Upper lobe of right lung (tissue), 1 donor: ENCODE data around the gene ASIC3. TPM values are rescaled to one million over a fixed set of nuclear protein-coding genes. Genes with fewer than 3 reads are reported as not detected.

Experiments used
- ATAC-seq: fragments of 200-7000 bp; cut with Tn5 transposase; one replicate; pipeline ENCODE4 v1.9.1; 2020; ENCODE audit warnings: mild to moderate bottlenecking, moderate library complexity
- DNase-seq: peaks from one replicate; pipeline ENCODE4 v3.0.0-alpha.2; 2020
- H3K27ac ChIP-seq: fragments of 200-600 bp; one replicate; pipeline ENCODE4 v1.8.0; 2022
- H3K27me3 ChIP-seq: fragments of 200-600 bp; one replicate; pipeline ENCODE4 v1.8.0; 2022; ENCODE audit warnings: mild to moderate bottlenecking
- H3K36me3 ChIP-seq: fragments of 200-600 bp; one replicate; pipeline ENCODE4 v1.8.0; 2022
- H3K4me1 ChIP-seq: fragments of 200-600 bp; one replicate; pipeline ENCODE4 v1.8.0; 2022
- H3K4me3 ChIP-seq: fragments of 200-600 bp; one replicate; pipeline ENCODE4 v1.8.0; 2022; ENCODE audit warnings: mild to moderate bottlenecking
- H3K9me3 ChIP-seq: fragments of 200-600 bp; one replicate; pipeline ENCODE4 v1.8.0; 2022
- CTCF ChIP-seq: fragments of 200-600 bp; IDR thresholded peaks from one replicate; pipeline ENCODE4 v1.8.0; 2022; ENCODE audit warnings: antibody characterized with exemption
- intact Hi-C: fragments of 100-400 bp; cut with DNase I; formaldehyde crosslinking; loops from one replicate; pipeline ENCODE4 v1.11.0; 2022
- total RNA-seq: library from RNA; stranded (reverse); fragmentation: NEBNext Ultra II Directional; extraction: Animal tissue kit (Norgen Biotek cat#: 25700); gene quantifications from one replicate; pipeline ENCODE4 v1.2.1, GENCODE V29; 2021
- donor health status: DM: no; HTN: yes; CAD: no; lungs with severe emphysema.

ASIC3 gene
- total RNA-seq, 1 donor from 2014 or later: 2.6 TPM

- Histone ChIP-seq H3K36me3 (peaks cover 29% of the 10 kb centered on the region), H3K27ac (no peak overlapping the region), H3K27me3 (no peaks in the 10 kb centered on the region), H3K9me3 (no peaks in the 10 kb centered on the region), H3K4me1 (peaks cover 11% of the 10 kb centered on the region), H3K4me3 (no peak overlapping the region)
- TF ChIP-seq CTCF: no peak
- ATAC-seq (peak; percentile 2), DNase-seq (no peak)
- intact Hi-C loops: loop anchor here (10.0 kb wide), 1 partner anchor 82 kb away; no protein-coding TSS in a partner anchor
These were observed 15.1 kb upstream of the ASIC3 start for GRCh38 chr7:151032936-151033863.

GRCh38 chr7:151033864-151034249 is 14.5 kb upstream of the ASIC3 start:
- DNase-seq: no peak
- peaks cover 14% of the 10 kb centered on the region for H3K4me1 ChIP-seq
- H3K36me3 ChIP-seq: peaks cover 29% of the 10 kb centered on the region
- intact Hi-C loops: loop anchor here (10.0 kb wide), 1 partner anchor 81 kb away; no protein-coding TSS in a partner anchor
- H3K27me3 ChIP-seq: no peaks in the 10 kb centered on the region
- no peak overlapping the region for H3K4me3 ChIP-seq
- H3K27ac ChIP-seq: no peak overlapping the region
- no peak for TF ChIP-seq CTCF
- no peaks in the 10 kb centered on the region for H3K9me3 ChIP-seq
- no peak for ATAC-seq

DNA sequence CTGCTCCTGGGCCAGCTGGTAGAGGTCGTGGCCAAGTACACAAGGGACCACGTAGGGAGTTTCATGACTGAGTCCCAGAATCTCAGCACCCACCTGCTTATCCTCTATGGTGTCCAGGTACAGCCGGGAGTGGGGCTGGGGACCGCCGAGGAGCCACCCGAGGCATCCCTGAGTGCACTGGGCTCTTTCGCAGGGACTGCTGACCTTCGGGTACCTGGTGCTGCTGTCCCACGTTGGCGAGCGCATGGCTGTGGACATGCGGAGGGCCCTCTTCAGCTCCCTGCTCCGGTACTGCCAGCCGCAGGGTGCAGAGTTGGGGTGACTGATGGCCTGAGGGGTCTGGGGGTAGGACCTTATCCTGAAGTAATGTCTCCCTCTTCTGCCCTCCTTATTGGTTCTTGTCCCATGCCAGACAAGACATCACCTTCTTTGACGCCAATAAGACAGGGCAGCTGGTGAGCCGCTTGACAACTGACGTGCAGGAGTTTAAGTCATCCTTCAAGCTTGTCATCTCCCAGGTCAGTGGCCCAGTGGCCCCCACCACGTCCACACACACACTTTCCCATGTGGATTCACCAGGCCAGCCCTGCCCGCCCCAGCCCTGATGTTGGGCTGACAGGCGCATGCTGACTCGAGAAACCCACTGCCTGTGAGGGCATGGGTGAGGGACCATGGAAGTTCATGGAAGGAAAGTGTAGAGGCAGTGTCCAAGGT is 13.9 kb upstream of the ASIC3 start:
- TF ChIP-seq CTCF: no peak
- Histone ChIP-seq H3K36me3 (peaks cover 29% of the 10 kb centered on the region), H3K9me3 (no peaks in the 10 kb centered on the region), H3K27ac (no peak overlapping the region), H3K27me3 (no peaks in the 10 kb centered on the region), H3K4me3 (no peak overlapping the region), H3K4me1 (peaks cover 15% of the 10 kb centered on the region)
- no peak for DNase-seq
- ATAC-seq: no peak
- intact Hi-C loops: loop anchor here (10.0 kb wide), 1 partner anchor 80 kb away; no protein-coding TSS in a partner anchor

GRCh38 chr7:151035026-151035717 is 13.2 kb upstream of the ASIC3 start:
- Histone ChIP-seq H3K36me3 (peaks cover 29% of the 10 kb centered on the region), H3K27me3 (no peaks in the 10 kb centered on the region), H3K4me3 (no peak overlapping the region), H3K9me3 (no peaks in the 10 kb centered on the region), H3K27ac (no peak overlapping the region), H3K4me1 (peaks cover 12% of the 10 kb centered on the region)
- DNase-seq (no peak), ATAC-seq (peak; percentile 6)
- intact Hi-C loops: loop anchor here (10.0 kb wide), 1 partner anchor 80 kb away; no protein-coding TSS in a partner anchor
- TF ChIP-seq CTCF: no peak

GRCh38 chr7:151035902-151036301 is 12.4 kb upstream of the ASIC3 start:
- H3K27me3 ChIP-seq: no peaks in the 10 kb centered on the region
- H3K4me1 ChIP-seq: peaks cover 11% of the 10 kb centered on the region
- intact Hi-C loops: loop anchor here (10.0 kb wide), 1 partner anchor 79 kb away; no protein-coding TSS in a partner anchor
- DNase-seq (no peak), ATAC-seq (no peak)
- H3K27ac ChIP-seq: no peak overlapping the region
- H3K9me3 ChIP-seq: no peaks in the 10 kb centered on the region
- TF ChIP-seq CTCF: no peak
- no peak overlapping the region for H3K4me3 ChIP-seq
- peaks cover 29% of the 10 kb centered on the region for H3K36me3 ChIP-seq
